NCI-H128 (cell line): ENCODE measurements around the gene AGXT.

Experiments used
- DNase-seq: peaks from one replicate; lab custom pipeline; 2025; ENCODE audit not compliant: unreplicated experiment; lab: John Stamatoyannopoulos, UW

Gene AGXT

GRCh38 chr2:240925191-240925567 is 56.6 kb downstream of the AGXT start:
- no peak for DNase-seq

GRCh38 chr2:240925568-240926515 is 57.2 kb downstream of the AGXT start:
- no peak for DNase-seq

GRCh38 chr2:240926516-240927389 is 58.1 kb downstream of the AGXT start:
- no peak for DNase-seq

GRCh38 chr2:240927390-240927781 is 58.8 kb downstream of the AGXT start:
- no peak for DNase-seq

GRCh38 chr2:240928476-240929363 is 60.1 kb downstream of the AGXT start:
- no peak for DNase-seq

GRCh38 chr2:240929364-240930095 is 60.9 kb downstream of the AGXT start:
- no peak for DNase-seq
